Inflammatory macrophage treated with lipopolysaccharide for 1 hour (primary cell): ENCODE data around the gene PHAF1.

ENCODE experiments used
- DNase-seq, 2 donors: peaks; one replicate each; pipeline ENCODE4 v3.0.0-alpha.2; 2020 to 2022

Gene PHAF1

DNA sequence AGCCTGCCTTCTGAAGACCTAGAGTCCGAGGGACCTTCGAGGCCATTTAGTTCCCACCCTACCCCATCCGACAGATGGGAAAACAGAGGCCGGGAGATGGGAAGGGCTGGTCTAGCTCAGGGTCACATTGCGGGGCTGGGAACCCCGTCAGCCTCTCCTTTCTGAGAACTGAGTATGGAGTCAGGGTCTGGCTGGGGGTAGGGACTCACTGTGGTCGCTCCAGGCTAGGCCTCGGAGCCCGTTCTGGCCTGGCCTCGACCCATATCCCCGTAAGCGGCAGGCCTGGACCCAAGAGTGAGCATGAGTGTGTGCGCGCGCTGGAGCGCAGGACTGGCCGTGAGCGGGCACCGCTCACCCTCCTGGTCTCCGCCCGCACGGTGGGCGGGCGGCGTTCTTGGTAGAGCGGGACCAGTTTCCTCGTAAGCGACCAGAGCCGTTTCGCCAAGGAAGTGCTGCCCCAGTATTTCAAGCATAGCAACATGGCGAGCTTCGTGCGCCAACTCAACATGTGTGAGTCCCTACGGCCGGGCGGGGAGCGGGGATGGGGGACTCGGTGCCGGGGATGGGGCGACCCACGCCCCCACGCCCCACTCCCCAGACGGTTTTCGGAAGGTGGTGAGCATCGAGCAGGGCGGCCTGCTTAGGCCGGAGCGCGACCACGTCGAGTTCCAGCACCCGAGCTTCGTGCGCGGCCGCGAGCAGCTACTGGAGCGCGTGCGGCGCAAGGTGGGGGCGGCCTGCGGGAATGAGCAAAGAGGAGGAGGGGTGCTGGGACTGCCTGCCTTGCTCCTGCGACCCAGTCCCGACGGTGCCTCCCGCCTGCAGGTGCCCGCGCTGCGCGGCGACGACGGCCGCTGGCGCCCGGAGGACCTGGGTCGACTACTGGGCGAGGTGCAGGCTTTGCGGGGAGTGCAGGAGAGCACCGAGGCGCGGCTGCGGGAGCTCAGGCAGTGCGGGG lies 55.7 kb downstream of the PHAF1 start:
- DNase-seq = no peak

DNA sequence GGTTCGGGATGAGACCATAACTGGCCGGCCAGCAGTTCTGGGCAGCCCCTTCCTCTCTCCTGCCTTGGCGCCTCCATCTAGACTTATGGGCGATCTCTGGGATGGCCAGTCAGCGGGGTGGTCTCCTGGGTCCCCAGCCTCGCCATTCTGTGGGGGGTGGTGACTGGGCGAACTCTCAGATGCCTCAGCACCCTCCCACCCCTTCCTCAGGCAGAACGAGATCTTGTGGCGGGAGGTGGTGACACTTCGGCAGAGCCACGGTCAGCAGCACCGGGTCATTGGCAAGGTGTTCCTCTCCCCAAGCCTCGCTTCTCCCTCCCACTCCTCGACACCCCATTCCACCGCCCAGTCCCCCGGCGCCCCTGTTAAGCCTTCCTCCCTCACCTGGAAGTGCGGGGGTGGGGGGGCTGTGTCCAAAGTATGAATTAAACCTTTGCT lies 56.4 kb downstream of the PHAF1 start:
- no peak for DNase-seq

DNA sequence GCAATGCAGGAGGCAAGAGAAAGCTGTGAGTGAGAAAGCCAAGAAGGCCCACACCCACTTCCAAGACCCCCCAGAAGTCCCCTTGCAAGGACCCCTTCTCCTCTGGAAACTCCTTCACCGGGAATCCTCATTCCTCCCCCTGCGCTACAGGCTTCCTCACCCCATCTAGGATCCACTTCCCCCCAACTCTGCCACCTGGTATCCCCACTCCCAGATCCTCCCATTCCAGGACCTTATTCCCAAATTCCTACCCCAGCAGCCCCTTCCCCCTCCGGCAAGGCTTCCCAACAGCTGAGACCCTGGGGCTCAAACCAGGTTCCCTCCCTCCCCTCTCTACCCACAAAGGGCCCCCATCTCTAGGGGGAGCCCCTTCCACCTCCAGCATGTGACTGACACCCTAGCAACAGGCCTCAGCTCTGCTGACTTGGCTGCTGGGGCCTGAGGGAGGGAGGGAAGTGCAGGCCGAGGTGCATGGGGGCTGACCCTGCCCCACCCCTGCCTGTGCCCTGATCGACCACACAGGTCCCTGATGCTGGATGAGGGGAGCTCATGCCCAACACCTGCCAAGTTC lies 56.9 kb downstream of the PHAF1 start:
- DNase-seq = no peak

DNA sequence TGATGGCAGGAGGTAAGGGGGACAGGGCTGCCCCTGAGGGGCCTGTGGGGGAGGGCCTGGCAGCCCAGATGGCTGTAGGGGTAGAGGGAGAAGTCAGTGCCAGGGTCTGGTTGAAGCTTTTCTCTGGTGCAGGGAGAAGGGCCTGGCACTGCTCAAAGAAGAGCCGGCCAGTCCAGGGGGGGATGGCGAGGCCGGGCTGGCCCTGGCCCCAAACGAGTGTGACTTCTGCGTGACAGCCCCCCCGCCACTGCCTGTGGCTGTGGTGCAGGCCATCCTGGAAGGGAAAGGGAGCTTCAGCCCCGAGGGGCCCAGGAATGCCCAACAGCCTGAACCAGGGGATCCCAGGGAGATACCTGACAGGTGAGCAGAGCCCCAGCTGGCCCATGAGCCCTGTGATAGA lies 57.8 kb downstream of the PHAF1 start:
- DNase-seq = no peak

DNA sequence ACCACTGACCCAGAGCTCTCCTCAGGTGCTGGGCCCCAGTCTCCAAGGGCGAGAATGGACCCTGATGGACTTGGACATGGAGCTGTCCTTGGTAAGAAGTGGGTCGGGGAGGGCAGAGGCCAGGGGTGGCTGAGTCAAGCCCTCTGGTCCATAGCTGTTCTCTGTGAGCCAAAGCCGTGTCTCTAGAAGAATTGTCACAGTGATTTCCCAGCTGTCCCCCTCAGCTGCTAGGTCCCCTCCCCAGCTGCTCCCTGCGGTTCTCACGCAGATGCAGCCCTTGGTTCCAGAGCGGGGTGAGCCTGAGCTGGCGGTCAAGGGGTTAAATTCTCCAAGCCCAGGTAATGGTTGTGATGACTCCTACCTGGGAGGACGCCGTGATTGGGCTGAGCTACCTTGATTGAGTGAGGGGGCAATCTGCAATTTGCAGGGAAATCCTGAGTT lies 59.3 kb downstream of the PHAF1 start:
- no peak for DNase-seq

DNA sequence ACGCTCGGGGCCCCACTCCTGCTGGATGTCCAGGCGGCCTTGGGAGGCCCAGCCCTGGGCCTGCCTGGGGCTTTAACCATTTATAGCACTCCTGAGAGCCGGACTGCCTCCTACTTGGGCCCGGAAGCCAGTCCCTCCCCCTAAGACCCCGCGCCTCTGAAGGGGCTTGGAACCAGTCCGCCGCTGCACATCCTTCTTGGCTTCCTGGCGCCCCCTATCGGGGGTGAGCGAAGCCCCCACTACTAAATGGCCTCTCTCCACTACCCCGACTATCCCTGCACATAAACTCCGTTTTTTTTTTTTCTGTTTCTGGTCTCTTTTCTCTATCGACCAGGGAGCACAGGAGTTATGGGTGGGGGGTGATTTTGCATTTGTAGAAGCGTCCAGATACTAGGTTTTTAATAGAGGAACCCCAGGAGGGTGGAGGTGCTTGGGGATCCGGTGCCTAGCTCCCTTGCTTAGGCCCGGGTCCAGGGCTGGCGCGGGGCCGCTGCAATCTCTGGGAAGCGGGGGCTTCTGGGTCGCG lies 60.0 kb downstream of the PHAF1 start:
- DNase-seq = no peak

DNA sequence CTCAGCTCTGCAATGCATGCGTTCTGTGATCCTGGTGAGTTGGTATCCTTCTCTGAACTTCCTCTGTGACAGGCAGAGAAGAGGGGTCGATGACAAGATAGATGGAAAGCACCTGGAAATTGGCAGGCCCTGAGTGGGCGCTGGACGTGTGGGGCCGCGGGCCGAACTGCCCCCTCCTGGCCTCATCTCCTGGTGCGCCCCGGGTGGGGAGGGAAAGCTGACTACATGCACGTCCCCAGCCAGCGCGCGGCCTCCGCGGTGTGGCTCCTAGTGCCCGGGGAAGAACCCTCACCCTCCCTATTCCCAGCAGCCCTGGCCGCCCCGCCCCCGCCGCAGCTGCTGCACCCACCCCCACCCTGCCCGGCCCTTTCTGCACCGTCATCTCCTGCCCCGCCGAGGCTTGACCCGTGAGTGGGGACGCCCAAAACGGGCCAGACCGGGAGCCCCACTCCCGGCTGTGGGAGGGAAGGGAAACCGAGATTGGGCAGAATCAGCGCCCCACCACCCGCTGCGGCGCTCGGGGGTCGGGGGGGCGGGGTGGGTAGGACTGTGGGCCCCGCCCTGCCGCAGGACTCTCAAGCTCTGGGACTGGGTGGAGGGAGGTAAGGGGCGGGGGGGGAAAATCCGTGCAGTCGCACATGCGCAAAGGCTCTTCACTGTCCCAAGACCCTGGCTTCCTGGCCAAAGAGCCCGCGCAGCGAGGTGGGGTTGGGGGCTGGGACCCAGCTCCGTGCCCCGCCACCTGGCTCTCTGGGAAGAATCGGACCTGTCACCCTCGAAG lies 60.6 kb downstream of the PHAF1 start, which contains the start of gene NOL3:
Gene NOL3, plus strand, starts transcription at position 371 of the 781 bp plus-strand sequence.
- DNase-seq = peak; percentile 63 to 91

DNA sequence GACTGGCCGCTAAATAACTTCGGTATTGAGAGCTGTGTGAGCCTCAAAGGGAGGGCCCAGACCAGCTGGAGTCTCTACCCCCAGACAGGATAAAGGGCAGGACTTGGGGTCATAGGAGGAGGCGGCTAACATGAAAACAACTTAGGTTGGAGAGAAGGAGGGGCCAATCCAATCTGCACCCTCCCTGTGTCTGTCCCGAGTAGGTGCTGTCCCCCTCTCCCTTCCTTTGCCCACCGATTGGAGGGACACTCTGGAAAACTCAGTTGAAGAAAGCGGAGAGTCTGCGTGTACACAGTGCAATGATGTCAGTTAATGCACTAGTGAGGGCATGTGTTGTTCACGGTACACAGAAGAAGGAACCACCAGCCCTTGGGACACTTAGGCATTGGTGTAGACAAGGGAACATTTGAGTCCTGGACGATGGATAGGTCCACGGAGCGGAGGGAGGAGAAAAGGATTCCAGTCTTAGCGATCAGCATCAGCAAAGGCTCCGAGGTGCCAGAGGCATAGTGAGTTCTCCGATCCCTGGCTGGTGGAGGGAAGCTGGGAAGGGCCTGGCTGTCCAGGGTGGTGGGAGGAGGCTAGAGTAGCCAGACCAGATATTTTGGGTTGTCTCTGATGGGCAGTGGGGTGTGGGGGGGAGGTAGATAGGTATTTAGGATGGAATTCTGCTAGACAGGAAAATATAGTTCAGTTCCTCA lies 61.4 kb downstream of the PHAF1 start:
- DNase-seq = no peak

DNA sequence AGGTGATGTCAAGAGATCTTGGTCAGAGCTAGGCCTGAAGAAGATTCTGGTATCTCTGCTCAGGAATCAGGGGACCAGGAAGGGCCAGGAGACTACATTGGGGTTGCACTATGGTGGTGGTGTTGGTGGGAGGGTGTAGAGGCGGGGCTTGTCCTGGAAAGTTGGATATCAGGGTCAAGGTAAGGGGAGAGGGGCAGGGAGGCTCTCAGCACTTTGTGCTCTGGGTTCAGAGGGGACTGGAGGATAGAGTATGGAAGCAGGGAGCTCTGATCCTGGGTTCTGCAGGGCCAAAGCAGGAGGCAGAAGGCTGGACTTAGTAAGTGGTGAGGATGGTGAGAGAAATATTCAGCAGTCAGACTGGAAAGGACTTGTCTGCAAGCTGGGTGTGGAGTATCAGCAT lies 63.6 kb downstream of the PHAF1 start:
- no peak for DNase-seq

DNA sequence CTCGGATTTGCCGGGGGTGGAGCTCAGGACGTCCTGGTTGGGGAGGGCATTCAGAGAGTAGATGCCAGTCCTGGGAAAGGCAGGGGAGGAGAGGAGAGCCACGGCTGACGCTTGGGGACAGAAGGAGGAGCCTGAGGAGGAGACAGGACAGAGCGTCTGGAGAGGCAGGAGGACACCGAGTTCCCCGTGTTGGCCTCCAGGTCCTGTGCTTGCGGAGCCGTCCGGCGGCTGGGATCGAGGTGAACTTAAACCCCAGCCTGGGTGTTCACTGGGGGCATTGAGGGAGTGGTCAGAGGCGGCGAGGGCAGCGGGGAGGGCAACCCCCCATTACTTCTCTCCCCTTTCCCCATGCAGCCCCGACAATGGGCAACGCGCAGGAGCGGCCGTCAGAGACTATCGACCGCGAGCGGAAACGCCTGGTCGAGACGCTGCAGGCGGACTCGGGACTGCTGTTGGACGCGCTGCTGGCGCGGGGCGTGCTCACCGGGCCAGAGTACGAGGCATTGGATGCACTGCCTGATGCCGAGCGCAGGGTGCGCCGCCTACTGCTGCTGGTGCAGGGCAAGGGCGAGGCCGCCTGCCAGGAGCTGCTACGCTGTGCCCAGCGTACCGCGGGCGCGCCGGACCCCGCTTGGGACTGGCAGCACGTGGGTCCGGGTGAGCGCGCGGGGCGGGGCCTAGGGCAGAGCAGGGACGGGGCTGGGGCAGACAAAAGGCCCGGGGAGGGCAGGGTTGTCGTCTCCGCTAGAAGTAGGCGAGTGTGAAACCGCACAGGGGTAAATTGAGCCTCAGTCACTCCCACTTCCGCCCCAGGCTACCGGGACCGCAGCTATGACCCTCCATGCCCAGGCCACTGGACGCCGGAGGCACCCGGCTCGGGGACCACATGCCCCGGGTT lies 64.3 kb downstream of the PHAF1 start:
- DNase-seq = peak in 1 of 2 donors; percentile 49

DNA sequence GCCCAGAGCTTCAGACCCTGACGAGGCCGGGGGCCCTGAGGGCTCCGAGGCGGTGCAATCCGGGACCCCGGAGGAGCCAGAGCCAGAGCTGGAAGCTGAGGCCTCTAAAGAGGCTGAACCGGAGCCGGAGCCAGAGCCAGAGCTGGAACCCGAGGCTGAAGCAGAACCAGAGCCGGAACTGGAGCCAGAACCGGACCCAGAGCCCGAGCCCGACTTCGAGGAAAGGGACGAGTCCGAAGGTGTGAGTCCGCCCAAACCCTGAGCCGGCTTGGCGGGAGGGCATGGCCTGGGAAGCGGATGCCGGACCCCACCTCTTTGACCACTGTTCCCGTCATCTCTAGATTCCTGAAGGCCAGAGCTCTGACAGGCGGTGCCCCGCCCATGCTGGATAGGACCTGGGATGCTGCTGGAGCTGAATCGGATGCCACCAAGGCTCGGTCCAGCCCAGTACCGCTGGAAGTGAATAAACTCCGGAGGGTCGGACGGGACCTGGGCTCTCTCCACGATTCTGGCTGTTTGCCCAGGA lies 65.0 kb downstream of the PHAF1 start:
- no peak for DNase-seq

DNA sequence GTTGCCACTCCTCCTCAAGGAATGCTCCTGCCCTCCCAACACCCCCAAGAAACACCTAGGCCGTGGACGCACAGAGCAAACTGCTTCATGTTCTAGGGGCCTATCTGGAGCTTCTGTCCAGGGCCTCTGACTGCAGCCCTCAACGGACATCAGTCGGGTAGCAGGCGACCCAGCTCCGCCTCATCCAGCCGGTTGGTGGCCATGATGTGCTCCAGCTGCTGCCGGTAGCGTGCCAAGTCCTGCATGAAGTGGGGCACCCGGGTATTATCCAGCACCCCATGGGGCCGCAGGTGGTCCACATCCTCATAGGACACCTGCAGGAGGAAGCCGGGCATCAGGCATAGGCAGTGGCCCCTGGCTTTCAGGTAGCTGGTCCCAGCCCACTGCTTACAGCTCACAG lies 66.9 kb downstream of the PHAF1 start:
- no peak for DNase-seq

DNA sequence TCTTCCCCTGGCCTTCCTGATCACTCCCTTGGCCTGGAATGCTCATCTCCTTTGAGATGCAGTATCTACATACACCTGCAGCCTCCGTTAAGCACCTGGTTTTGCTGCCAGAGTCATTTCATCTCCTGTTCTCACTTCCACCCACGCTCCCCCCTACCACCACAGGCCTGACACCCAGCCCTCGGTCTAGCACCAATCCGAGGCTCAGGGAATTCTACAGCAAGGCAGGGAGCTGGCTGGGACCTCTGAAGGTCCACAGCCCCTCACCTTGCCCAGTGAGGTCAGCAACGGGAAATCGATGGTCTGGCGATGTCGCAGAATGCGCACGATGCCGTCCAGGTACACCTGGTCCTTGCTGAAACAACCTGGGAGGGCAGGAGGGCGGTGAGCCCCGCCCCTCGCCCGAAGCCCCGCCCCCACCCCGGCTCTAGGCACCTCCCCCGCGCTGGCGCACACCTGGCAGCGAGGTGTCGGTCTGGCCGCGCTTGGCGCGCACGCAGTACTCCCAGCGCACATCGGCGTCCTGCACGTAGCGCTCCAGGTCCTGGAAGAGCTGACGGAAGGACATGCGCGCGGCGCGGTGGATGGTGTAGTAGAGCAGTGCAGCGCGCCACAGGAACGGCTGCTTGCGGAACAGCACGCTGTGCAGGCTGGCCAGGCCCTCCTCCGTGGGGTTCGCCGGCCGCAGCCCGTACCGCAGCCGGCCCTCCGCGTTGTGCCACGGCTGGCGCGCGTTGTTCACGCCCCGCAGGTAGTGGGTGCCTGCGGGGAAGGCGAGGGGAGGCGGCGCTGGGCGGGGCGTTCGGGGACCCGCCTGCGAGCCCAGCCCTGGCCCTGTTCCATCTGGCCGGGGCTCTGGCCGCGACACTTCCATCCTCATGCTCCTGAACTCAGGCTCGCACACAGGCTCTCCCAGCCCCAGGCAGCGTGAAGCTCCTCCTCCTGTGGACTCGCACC lies 68.3 kb downstream of the PHAF1 start:
- DNase-seq = peak in 1 of 2 donors; percentile 31

DNA sequence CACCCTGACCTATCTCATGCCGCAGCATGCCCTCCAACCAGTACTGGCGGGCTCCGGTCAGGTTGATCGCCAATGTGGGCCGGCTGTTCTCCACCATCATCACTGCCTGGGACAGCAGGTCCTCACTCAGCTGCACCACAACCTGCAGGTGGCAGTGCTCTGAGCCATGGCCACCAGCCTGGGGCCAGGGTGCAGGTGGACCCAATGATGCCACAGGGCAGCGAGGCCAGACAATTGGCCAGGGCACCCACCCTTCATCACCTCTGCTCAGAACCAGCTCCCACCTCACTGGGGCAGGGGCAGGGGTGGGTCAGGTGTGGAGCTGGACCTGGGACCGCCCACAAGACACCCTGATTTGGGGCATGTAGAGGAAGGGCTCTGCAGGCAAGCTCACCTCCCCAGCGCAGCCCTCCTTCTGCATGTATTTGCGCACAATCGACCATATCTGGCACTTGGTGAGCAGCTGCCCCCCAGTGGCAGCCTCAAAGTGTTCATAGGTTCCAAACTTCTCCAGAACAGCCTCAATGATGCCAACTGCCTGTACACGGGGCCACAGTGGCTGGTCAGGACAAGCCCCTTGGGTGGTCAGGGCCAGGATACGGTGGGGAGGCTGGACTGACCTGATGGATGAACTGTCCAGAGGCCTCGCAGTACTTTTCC lies 69.8 kb downstream of the PHAF1 start:
- DNase-seq = no peak

DNA sequence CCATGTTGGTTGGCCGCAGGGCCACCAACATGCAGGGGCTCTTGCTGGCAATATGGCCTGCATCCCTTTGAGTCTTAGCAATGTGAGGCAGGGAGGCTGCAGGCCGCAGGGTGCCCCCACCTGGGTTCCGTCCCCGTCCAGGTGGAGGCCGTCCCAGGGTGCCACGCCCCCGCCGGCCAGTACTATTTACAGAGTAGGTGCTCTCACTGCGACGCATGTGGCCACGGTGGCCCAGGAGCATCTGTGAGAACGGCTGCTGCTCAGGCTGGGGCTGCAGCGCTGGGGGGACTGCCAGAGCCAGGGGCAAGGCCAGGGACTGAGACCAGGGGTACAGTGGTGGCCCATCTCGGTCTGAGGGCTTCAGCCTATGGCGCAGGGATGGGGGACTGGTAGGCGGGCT lies 70.4 kb downstream of the PHAF1 start:
- DNase-seq = no peak

DNA sequence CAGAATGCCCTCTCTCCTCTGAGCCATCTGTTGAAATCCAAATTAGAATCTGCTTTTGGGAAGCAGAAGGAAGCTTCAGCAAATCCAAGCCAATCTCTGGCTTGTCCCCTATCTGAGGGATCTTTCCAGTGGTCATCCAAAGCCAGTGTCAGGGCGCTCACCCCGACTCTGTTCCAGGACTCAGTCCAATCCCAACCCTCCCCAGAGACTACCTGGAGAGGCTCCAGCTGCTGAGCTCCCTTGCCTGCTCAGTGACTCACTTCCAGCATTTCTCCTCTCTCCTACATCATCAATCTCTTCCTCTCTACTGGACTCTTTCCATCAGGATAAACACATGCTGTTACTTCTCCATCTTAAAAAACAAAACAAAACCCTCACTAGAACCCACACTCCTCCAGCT lies 71.6 kb downstream of the PHAF1 start:
- peak in 1 of 2 donors; percentile 24 for DNase-seq

DNA sequence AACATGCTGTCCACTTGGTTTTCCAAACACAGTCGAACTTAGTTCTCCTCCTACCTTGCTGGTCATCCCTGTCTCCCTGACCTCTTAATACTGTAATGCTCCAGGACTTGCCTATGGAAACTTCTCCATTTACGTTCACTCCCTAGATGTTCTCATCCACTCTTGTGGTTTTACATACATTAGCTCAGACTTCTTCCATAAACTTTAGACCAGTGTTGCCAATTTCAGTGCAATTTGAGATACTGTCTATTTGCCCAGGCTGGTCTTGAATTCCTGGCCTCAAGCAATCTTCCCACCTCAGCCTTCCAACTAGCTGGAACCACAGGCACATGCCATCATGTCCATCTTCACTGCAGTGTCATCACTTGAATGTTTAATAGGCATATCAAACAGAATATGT lies 72.5 kb downstream of the PHAF1 start:
- no peak for DNase-seq

DNA sequence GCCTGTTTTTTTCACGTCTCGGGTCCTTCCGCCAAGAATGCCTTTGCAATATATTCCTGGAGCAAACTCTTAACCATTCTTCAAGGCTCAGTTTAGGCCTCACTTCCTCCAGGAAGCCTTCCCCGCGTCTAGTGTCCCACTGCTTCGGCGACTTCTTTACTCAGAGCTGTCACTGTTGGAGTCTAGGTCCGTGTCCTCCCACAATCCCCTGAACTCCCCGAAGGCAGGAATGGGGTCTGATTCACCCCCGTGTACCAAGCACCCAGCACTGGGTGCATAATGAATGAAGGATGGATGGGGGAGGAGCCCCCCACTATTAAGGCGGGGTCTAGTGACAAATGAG lies 73.5 kb downstream of the PHAF1 start:
- DNase-seq = no peak
